ENCODE results near the gene CLASP1. TPM values are rescaled to one million over a fixed set of nuclear protein-coding genes. Genes with fewer than 3 reads are reported as not detected.

CLASP1 gene
- total and polyA plus RNA-seq, 2 of the 8 experiments (the other 6 are each of a cell fraction or from before 2014, with no cell fraction given), result 7.3 to 53.9 TPM

GRCh38 chr2:121591199-121591598 is 58.1 kb downstream of the CLASP1 start (continued):
- no peak for TF ChIP-seq ATF2 (IDR thresholded peaks at IDR 0.05; ENCODE audit: low read length)
- no peak for TF ChIP-seq RFX5 (IDR thresholded peaks at IDR 0.05; ENCODE audit: borderline replicate concordance, low read depth, low read length)
- TF ChIP-seq SP4 (IDR thresholded peaks at IDR 0.05; ENCODE audit: low read length), result no peak
- no peak for TF ChIP-seq CHD1 (IDR thresholded peaks at IDR 0.05; ENCODE audit: low read depth, low read length)
- TF ChIP-seq YY1 (IDR thresholded peaks at IDR 0.05; ENCODE audit: low read depth, low read length), result no peak
- TF ChIP-seq CEBPB (IDR thresholded peaks at IDR 0.05; ENCODE audit: low read depth, low read length), result no peak

Measured in H1 (cell line).